Endothelial cell of hepatic sinusoid (primary cell): Measurements from ENCODE around the gene TM6SF1.

Source experiments
- in situ Hi-C: cut with HindIII; loops from 2 replicates; pipeline ENCODE4 v1.10.0; 2017; ENCODE audit warnings: low sequenced_read_pairs

TM6SF1 gene

GRCh38 chr15:83087576-83087975, 19.9 kb upstream of the TM6SF1 start:
- in situ Hi-C loops: no loop called here

- in situ Hi-C loops: no loop called here
Measured at GRCh38 chr15:83088876-83089275, 18.6 kb upstream of the TM6SF1 start.

GRCh38 chr15:83090465-83090864, 17.0 kb upstream of the TM6SF1 start:
- in situ Hi-C loops: loop anchor here (5.0 kb wide), 1 partner anchor 62 kb away; no protein-coding TSS in a partner anchor

DNA sequence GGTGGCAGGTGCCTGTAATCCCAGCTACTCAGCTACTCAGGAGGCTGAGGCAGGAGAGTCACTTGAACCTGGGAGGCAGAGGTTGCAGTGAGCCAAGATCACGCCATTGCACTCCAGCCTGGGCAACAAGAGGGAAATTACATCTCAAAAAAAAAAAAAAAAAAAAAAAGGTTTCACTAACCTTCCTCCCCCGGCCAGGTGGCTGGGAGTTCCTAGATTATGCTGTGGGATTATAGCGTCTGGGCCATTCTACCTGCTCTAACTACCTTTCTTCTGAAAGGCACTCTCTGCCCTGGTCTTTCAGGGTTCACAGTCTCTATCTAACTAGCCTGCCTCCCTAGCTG, 15.5 kb upstream of the TM6SF1 start:
- in situ Hi-C loops: loop anchor here (5.0 kb wide), 1 partner anchor 60 kb away; no protein-coding TSS in a partner anchor

DNA sequence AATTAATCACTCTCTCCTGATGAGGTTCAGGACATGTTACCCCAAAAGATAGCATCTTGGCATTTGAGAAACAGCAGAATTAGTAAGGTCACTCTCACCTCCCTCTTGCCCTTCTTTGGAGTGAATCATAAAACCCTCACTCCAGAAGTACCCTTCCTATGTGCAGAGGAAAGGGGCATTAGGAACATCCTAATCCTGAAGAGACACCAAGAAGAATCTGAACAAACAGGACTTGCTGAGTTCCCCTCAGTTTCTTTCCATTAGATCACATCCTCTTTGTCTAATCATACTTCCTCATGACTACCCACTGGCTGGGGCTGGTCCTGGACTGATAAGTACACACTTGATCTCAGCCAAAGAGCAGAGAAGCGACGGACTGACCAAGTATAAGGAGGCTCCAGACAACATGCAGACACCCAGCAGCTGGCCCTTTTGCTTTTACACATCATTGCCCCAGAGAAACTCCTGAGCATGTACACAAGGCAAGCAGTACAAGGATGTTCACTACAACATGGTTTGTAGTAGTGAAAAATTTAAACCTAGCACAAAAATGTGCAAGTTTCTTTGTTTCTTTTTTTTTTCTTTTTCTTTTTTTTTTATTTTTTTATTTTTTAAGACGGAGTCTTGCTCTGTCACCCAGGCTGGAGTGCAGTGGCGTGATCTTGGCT, 15.0 kb upstream of the TM6SF1 start:
- in situ Hi-C loops: loop anchor here (5.0 kb wide), 1 partner anchor 60 kb away; no protein-coding TSS in a partner anchor

DNA sequence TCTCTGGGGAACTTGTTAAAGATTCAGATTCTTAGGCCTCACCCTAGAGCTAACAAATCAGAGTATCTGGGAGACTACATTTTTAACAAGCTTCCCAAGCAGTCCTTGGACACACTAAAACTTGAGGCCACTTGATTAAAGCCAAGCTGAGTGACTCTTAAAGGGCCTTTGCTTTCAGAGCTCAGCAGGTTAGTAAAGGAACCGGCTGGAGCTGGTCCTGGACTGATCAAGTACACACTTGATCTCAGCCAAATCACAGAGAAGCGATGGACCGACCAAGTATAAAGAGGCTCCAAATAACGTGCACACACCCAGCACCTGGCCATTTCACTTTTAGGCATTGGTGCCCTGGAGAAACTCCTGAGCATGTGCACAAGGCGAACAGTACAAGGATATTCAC, 12.9 kb upstream of the TM6SF1 start:
- in situ Hi-C loops: loop anchor here (5.0 kb wide), 1 partner anchor 58 kb away; no protein-coding TSS in a partner anchor

DNA sequence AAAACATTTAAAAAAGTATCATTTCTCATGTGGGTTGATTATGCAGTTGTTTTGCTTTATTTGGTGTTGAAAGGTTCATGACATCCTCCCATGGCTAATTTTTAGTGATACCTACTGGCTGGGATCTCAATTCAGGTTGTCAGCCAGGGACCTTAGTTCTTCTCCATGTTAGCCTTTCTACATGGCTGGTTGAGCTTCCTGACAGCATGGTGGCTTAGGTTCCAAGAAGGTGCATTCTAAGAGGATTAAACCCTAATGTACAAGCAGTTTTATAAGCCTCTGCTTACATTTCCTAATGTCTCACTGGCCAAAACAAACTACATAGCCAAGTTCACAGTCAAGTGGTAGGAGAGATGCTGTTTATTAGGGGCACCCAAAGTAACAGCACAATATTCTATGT, 9.4 kb upstream of the TM6SF1 start:
- in situ Hi-C loops: no loop called here

- in situ Hi-C loops: no loop called here
Measured at GRCh38 chr15:83099290-83099689, 8.2 kb upstream of the TM6SF1 start.

- in situ Hi-C loops: no loop called here
Measured at GRCh38 chr15:83100097-83100646, 7.3 kb upstream of the TM6SF1 start.

DNA sequence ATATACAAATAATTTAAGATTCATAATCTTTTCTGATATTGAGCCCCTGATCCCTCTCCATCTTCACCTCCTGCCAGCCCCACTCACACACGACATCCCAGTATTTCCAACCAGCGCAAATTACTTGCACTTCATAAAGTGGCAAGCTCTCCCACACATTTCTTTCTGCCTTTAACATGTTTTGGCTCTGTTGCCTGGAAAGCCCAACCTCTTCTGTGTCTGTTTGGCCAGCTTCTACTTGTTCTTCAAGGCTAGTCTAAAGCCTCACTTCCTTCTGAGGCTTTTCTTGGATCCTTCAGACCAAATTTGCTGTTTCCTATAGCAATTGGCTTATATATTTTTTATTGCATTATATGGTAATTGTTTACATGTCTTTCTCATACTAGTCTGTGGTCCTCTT, 5.1 kb upstream of the TM6SF1 start:
- in situ Hi-C loops: no loop called here

DNA sequence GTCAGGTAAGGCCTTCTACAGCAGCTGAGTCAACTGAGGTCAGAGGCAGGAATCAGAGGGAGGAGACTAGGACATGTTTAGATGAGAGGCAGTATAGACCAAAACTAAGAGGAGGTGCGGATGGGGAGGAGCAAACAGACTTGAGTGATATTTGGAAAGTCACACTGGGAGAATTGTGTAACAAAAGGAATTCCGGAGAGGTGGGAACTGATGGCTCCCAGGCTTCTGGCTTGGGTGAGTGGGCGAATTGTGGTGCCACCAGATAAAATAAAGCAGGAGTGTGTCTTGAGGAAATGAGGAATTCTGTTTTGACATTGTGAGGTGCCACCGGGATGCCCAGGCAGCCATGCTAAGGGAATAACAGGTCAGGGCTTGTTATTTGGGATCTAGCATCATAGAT, 3.3 kb upstream of the TM6SF1 start:
- in situ Hi-C loops: no loop called here

GRCh38 chr15:83105440-83105839, 2.0 kb upstream of the TM6SF1 start:
- in situ Hi-C loops: no loop called here

GRCh38 chr15:83107841-83108181, 366 bp downstream of the TM6SF1 start:
- in situ Hi-C loops: no loop called here

- in situ Hi-C loops: no loop called here
Measured at GRCh38 chr15:83108266-83109219, 1.1 kb downstream of the TM6SF1 start.

GRCh38 chr15:83109532-83109931, 2.1 kb downstream of the TM6SF1 start:
- in situ Hi-C loops: no loop called here

- in situ Hi-C loops: loop anchor here (5.0 kb wide), 1 partner anchor 98 kb away; the partner anchor contains the start of gene C15orf40
Measured at GRCh38 chr15:83110381-83110780, 2.9 kb downstream of the TM6SF1 start.

DNA sequence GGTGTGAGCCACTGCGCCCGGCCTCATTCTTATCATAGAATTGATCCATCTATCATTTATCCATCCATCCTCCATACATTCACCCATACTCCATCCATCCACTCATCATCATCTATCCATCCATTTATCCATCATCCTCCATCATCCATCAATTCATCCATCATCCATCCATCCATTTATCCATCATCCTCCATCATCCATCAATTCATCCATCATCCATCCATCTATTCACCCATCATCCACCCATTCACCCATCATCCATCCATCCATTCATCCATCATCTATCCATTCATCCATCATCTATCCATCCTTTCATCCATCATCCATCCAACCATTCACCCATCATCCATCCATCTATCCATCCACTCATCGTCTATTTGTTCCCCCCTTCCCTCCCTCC, 3.7 kb downstream of the TM6SF1 start:
- in situ Hi-C loops: loop anchor here (5.0 kb wide), 1 partner anchor 99 kb away; the partner anchor contains the start of gene C15orf40

DNA sequence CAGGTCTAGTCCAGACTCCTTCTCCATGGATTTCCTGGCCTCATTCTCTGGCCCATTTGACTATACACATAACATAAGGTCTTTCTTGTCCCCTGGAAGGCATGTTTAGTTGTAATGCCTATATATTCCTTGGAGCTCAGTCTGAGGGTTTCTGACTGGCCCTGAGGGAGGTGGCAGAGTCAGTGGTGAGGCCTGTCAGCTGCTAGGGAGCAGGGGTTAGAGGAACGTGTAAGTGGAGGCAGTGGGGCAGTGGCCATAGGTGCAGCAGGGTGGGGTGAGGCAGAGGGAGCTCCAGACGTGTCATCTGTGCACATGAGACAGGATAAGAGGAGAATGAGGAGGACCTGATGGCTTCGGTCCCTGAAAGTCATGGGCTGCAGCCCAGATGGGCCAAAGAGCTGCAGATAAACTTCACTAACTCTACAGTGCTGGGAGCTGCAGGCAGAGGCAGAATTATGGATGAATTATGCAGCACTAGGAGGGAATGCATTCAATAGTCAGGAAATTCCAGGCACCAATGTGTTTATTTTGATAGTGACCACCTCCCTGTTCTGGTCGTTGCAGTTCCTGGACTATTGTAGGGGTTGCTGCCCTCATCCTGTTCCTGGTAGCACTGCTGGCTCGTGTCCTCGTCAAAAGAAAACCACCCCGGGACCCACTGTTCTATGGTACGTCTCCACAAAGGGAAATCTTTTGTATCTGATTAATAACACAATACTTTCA, 4.9 kb downstream of the TM6SF1 start:
- in situ Hi-C loops: loop anchor here (5.0 kb wide), 1 partner anchor 100 kb away; the partner anchor contains the start of gene C15orf40

DNA sequence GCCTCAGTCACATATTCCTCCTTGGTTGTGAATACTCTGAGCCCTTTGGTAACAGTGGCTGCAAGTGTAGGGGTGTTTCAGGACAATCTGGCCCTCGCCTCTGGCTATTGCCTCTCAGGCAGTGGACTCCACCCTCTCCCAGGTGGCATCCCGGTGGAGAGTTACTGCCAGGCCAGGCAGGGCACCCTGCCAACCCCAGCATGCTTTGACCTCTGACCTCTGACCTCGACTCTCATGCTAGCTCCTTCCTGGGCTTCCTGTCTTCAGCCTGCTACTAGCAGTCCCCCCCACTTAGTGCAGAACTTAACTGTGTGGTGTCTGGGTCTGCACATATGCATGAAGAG, 5.5 kb downstream of the TM6SF1 start:
- in situ Hi-C loops: loop anchor here (5.0 kb wide), 1 partner anchor 101 kb away; the partner anchor contains the start of gene C15orf40

DNA sequence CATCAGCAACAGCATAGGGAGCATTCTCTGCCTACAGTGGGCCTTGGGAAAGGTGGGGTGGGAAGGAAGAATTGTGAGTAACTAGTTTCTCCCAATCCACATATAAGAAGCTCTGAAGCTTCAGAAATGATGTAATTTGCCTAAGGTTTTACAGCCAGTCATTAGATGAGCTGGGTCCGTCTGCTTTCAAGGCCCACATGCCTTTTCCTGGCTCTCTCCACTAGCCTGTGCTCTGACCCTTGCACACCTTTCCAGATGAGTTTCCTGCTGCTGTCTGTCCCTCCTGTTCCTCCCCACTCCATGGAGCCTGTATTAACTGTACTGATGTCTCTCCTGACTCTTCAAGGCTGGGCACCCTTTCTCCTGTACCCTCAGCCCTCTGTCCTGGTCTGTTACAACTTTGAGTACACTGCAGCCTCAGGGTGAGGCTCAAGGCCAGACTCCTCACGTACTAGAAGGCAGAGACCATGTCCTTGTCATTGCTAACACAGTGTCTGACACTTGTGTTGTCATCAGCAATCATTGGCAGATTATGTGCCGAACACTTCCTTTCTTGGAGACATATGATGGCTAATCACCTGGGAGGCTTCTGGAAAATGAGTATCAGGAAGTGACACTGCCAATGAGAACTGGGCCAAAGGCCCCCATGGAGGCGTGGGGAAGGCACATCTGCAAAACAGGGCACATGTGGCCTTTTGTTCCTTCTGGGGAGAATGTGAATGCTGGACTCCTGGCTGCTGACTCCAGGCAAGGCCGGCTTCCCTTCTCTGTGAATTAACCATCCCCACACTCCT, 6.6 kb downstream of the TM6SF1 start:
- in situ Hi-C loops: loop anchor here (5.0 kb wide), 1 partner anchor 102 kb away; the partner anchor contains the start of gene C15orf40
